CD14-positive monocyte (primary cell): ENCODE measurements around the gene TGM5. TPM values are rescaled to one million over a fixed set of nuclear protein-coding genes. Genes with fewer than 3 reads are reported as not detected.

Experiments used
- DNase-seq, 3 donors: peaks; one replicate each; pipeline ENCODE4 v3.0.0-alpha.2; 2011 to 2022
- H2AFZ ChIP-seq: 2 replicates; pipeline ENCODE4 v1.6.0; 2012; ENCODE audit warnings: mild to moderate bottlenecking, low read depth, low read length, inconsistent platforms; ENCODE audit not compliant: insufficient read depth, poor library complexity, severe bottlenecking
- H3K27ac ChIP-seq, 2 donors: 1 replicate in 1 of 2; 2 replicates in 1 of 2; pipeline ENCODE4 v1.5.1; 2012 to 2013; ENCODE audit warnings: low read length in 2 of 2, control low read depth in 1 of 2, inconsistent platforms in 1 of 2, low read depth in 1 of 2, mild to moderate bottlenecking in 1 of 2
- H3K27me3 ChIP-seq, 2 donors: one replicate each; pipeline versions ENCODE4 v1.6.0 to v1.6.1; 2011 to 2013; ENCODE audit warnings: low read length in 2 of 2; ENCODE audit not compliant: control insufficient read depth in 2 of 2, insufficient read depth in 2 of 2
- H3K36me3 ChIP-seq, 2 donors: replicated peaks in 1 of 2; 1 replicate in 1 of 2; 2 replicates in 1 of 2; pipeline versions ENCODE4 v1.5.1 to v1.6.1; 2012 to 2013; ENCODE audit warnings: low read length in 2 of 2, control low read depth in 1 of 2, inconsistent platforms in 1 of 2, mild to moderate bottlenecking in 1 of 2; ENCODE audit not compliant: insufficient read depth in 2 of 2, control insufficient read depth in 1 of 2
- H3K4me1 ChIP-seq, 2 donors: 1 replicate in 1 of 2; 2 replicates in 1 of 2; pipeline versions ENCODE4 v1.5.1 to v1.6.1; 2012 to 2013; ENCODE audit warnings: low read length in 2 of 2, control low read depth in 1 of 2, inconsistent platforms in 1 of 2, mild to moderate bottlenecking in 1 of 2, moderate library complexity in 1 of 2; ENCODE audit not compliant: insufficient read depth in 2 of 2, control insufficient read depth in 1 of 2
- H3K4me2 ChIP-seq: replicated peaks from 2 replicates; pipeline ENCODE3; 2012; ENCODE audit warnings: low read length, moderate library complexity, mild to moderate bottlenecking; ENCODE audit not compliant: poor library complexity, severe bottlenecking; ENCODE audit errors: extremely low read depth
- H3K4me3 ChIP-seq, 3 experiments: fragments of 200-600 bp in 1 of 3; sonication (generic) in 1 of 3; replicated peaks in 1 of 3; 1 replicate in 2 of 3; 2 replicates in 1 of 3; pipeline ENCODE4 v1.5.1; 2011 to 2013; ENCODE audit warnings: low read length in 3 of 3, mild to moderate bottlenecking in 3 of 3, control low read depth in 2 of 3, low read depth in 2 of 3, inconsistent platforms in 1 of 3, moderate library complexity in 1 of 3
- H3K79me2 ChIP-seq: 2 replicates; pipeline ENCODE4 v1.6.0; 2012; ENCODE audit warnings: mild to moderate bottlenecking, control low read depth, inconsistent platforms, low read length, moderate library complexity; ENCODE audit not compliant: insufficient read depth
- H3K9ac ChIP-seq: 2 replicates; pipeline ENCODE4 v1.6.0; 2017; ENCODE audit warnings: low read length, mild to moderate bottlenecking; ENCODE audit not compliant: insufficient read depth, poor library complexity, severe bottlenecking
- H3K9me3 ChIP-seq, 2 donors: replicated peaks in 1 of 2; 1 replicate in 1 of 2; 2 replicates in 1 of 2; pipeline versions ENCODE4 v1.5.1 to v1.6.1; 2012 to 2013; ENCODE audit warnings: low read length in 2 of 2, control low read depth in 1 of 2; ENCODE audit not compliant: control insufficient read depth in 1 of 2, insufficient read depth in 1 of 2
- H4K20me1 ChIP-seq: 2 replicates; pipeline ENCODE4 v1.6.0; 2012; ENCODE audit warnings: mild to moderate bottlenecking, low read length, control low read depth, moderate library complexity; ENCODE audit not compliant: insufficient read depth
- H3K27ac Mint-ChIP-seq, 7 donors: one replicate each; pipeline ENCODE4 v1.8.0; 2020; ENCODE audit warnings: mild to moderate bottlenecking in 7 of 7, mixed read lengths in 7 of 7, moderate library complexity in 6 of 7, inconsistent platforms in 2 of 7
- H3K27me3 Mint-ChIP-seq, 3 donors: one replicate each; pipeline ENCODE4 v1.8.0; 2021 to 2022; ENCODE audit warnings: low read depth in 3 of 3, mild to moderate bottlenecking in 3 of 3, mixed read lengths in 3 of 3, moderate library complexity in 3 of 3, inconsistent platforms in 1 of 3
- H3K36me3 Mint-ChIP-seq, 2 donors: one replicate each; pipeline ENCODE4 v1.8.0; 2020; ENCODE audit warnings: mixed read lengths in 2 of 2, inconsistent platforms in 1 of 2, mild to moderate bottlenecking in 1 of 2
- H3K4me1 Mint-ChIP-seq: one replicate; pipeline ENCODE4 v1.8.0; 2020; ENCODE audit warnings: mild to moderate bottlenecking, mixed read lengths
- H3K4me3 Mint-ChIP-seq, 2 donors: one replicate each; pipeline ENCODE4 v1.8.0; 2020; ENCODE audit warnings: mild to moderate bottlenecking in 2 of 2, mixed read lengths in 2 of 2, moderate library complexity in 1 of 2
- H3K9me3 Mint-ChIP-seq, 7 donors: one replicate each; pipeline ENCODE4 v1.8.0; 2020 to 2022; ENCODE audit warnings: mixed read lengths in 7 of 7, mild to moderate bottlenecking in 6 of 7, moderate library complexity in 6 of 7, inconsistent platforms in 2 of 7
- CTCF ChIP-seq: fragments of 200-600 bp; IDR thresholded peaks from one replicate; pipeline ENCODE4 v1.8.0; 2022; ENCODE audit warnings: antibody characterized with exemption, mild to moderate bottlenecking
- WGBS: methylation state at CpG from one replicate; pipeline ENCODE4 v1.1.5; 2013; ENCODE audit warnings: missing lambda C conversion rate; ENCODE audit not compliant: insufficient coverage; 5-methylcytosine and 5-hydroxymethylcytosine counted together
- intact Hi-C, 2 donors: fragments of 100-400 bp; cut with micrococcal nuclease; formaldehyde crosslinking; loops; one replicate each; pipeline versions ENCODE4 v1.15.0 to v1.15.1; 2023
- polyA plus RNA-seq, 3 donors: library from polyadenylated mRNA; depleted of rRNA in 1 of 3; unstranded in 2 of 3; stranded (reverse) in 1 of 3; fragments of 300-500 nt in 2 of 3; fragments of >200 nt in 1 of 3; fragmentation: Illumina TruSeq in 2 of 3; gene quantifications; 1 replicate in 2 of 3; 2 replicates in 1 of 3; pipeline ENCODE4 v1.2.3, GENCODE V29; 2012 to 2021

Gene TGM5
- polyA plus RNA-seq, 3 donors, result not detected

- no peak overlapping the region for H3K27ac ChIP-seq
- H3K4me1 Mint-ChIP-seq, result peaks cover 15% of the 10 kb centered on the region
- no peaks in the 10 kb centered on the region for H3K9me3 ChIP-seq
- intact Hi-C loops, result no loop called here
- TF ChIP-seq CTCF, result no peak
- peaks cover 10 to 24% (median 17%) of the 10 kb centered on the region in 3 donors for H3K27me3 Mint-ChIP-seq
- no peak for DNase-seq
- H3K9me3 Mint-ChIP-seq, result peaks cover 0 to 3% (median 0%) of the 10 kb centered on the region in 7 donors
- 92% methylated on average over 4 of the region's 4 CpGs for WGBS
- no peaks in the 10 kb centered on the region for H3K36me3 ChIP-seq
- H3K4me3 Mint-ChIP-seq, result no peak overlapping the region
- H3K27ac Mint-ChIP-seq, result peak overlapping the region in 1 of 7 donors; percentile 71
- no peak overlapping the region for H3K4me2 ChIP-seq
- no peak overlapping the region for H2AFZ ChIP-seq
- H3K4me3 ChIP-seq, result no peak overlapping the region
- H3K9ac ChIP-seq, result no peak overlapping the region
- H3K4me1 ChIP-seq, result peaks cover 10 to 11% of the 10 kb centered on the region in 2 donors
- peaks cover 0 to 3% of the 10 kb centered on the region in 2 donors for H3K27me3 ChIP-seq
- H3K79me2 ChIP-seq, result no peaks in the 10 kb centered on the region
- H3K36me3 Mint-ChIP-seq, result no peaks in the 10 kb centered on the region
- no peaks in the 10 kb centered on the region for H4K20me1 ChIP-seq
Observed at GRCh38 chr15:43251871-43252250, 14.9 kb downstream of the TGM5 start.

GRCh38 chr15:43251185-43251870 lies 15.4 kb downstream of the TGM5 start:
- 22% methylated on average over 3 of the region's 8 CpGs for WGBS
- no peak for DNase-seq
- no peak overlapping the region for H3K4me3 Mint-ChIP-seq
- Histone ChIP-seq H3K27me3 (peaks cover 0 to 3% of the 10 kb centered on the region in 2 donors), H2AFZ (no peak overlapping the region), H3K4me1 (peaks cover 10 to 11% of the 10 kb centered on the region in 2 donors), H4K20me1 (no peaks in the 10 kb centered on the region), H3K9ac (no peak overlapping the region), H3K9me3 (no peaks in the 10 kb centered on the region), H3K4me2 (no peak overlapping the region), H3K4me3 (no peak overlapping the region), H3K36me3 (no peaks in the 10 kb centered on the region), H3K27ac (no peak overlapping the region), H3K79me2 (no peaks in the 10 kb centered on the region)
- no peak overlapping the region for H3K27ac Mint-ChIP-seq
- H3K36me3 Mint-ChIP-seq, result no peaks in the 10 kb centered on the region
- H3K9me3 Mint-ChIP-seq, result peaks cover 0 to 3% (median 0%) of the 10 kb centered on the region in 7 donors
- peaks cover 11 to 22% (median 19%) of the 10 kb centered on the region in 3 donors for H3K27me3 Mint-ChIP-seq
- peaks cover 18% of the 10 kb centered on the region for H3K4me1 Mint-ChIP-seq
- no peak for TF ChIP-seq CTCF
- intact Hi-C loops, result no loop called here
